SK-MEL-5 (cell line): ENCODE measurements around the gene TBC1D8B. TPM values are rescaled to one million over a fixed set of nuclear protein-coding genes. Genes with fewer than 3 reads are reported as not detected.
"Not testable (repeated sequence)": the region's sequence is repeated elsewhere in the genome, so short reads cannot be mapped to it uniquely, and the experiment has no call there.

Experiments
- DNase-seq: peaks from one replicate; pipeline ENCODE4 v3.0.0-alpha.2; 2016; ENCODE audit warnings: low read depth, low spot score
- in situ Hi-C: cut with HindIII; loops from 2 replicates; pipeline ENCODE4 v1.10.0; 2016; ENCODE audit warnings: low sequenced_read_pairs, high pct_unique_total_duplicates, low pct_unique_long_range_greater_than_20kb
- polyA plus RNA-seq, 2 experiments: library from polyadenylated mRNA; depleted of rRNA; stranded (reverse); fragments of >200 nt; gene quantifications; 2 replicates each; pipeline ENCODE4 v1.2.3, GENCODE V29; 2015
- total RNA-seq: library from RNA; depleted of rRNA; stranded (reverse); fragments of >200 nt; shearing (Covaris generic); gene quantifications from 2 replicates; pipeline ENCODE4 v1.2.3, GENCODE V29; 2014; rRNA removed

The TBC1D8B gene
- 2.4 and 4.2 TPM in 2 replicates for total RNA-seq
- polyA plus RNA-seq (2015; cell fraction: cytosol; rRNA removed): 5.4 and 5.6 TPM in 2 replicates
- 4.2 and 5.5 TPM in 2 replicates for polyA plus RNA-seq (2015; cell fraction: nucleus; rRNA removed)

GRCh38 chrX:106802388-106803275, at the start of gene TBC1D8B:
Gene TBC1D8B (plus strand): TSS chrX:106802673. CDS start chrX:106802854, 181 bp downstream.
- in situ Hi-C loops: no loop called here
- peak; percentile 93 for DNase-seq

GRCh38 chrX:106769288-106769687, 33.2 kb upstream of the TBC1D8B start:
- DNase-seq, in situ Hi-C loops: not testable (repeated sequence)

GRCh38 chrX:106774981-106775380, 27.5 kb upstream of the TBC1D8B start:
- DNase-seq: no peak
- in situ Hi-C loops: no loop called here

GRCh38 chrX:106780264-106780663, 22.2 kb upstream of the TBC1D8B start:
- DNase-seq: peak; percentile 2
- in situ Hi-C loops: no loop called here

- no peak for DNase-seq
- in situ Hi-C loops: no loop called here
These were observed 21.7 kb upstream of the TBC1D8B start for GRCh38 chrX:106780664-106781377.

- in situ Hi-C loops: no loop called here
- DNase-seq: no peak
These were observed 18.8 kb upstream of the TBC1D8B start for GRCh38 chrX:106783716-106784115.

GRCh38 chrX:106791495-106791894, 11.0 kb upstream of the TBC1D8B start:
- in situ Hi-C loops: no loop called here
- DNase-seq: peak; percentile 25

GRCh38 chrX:106802063-106802387, 448 bp upstream of the TBC1D8B start:
- DNase-seq: no peak
- in situ Hi-C loops: no loop called here

- in situ Hi-C loops: no loop called here
- no peak for DNase-seq
These were observed 8.8 kb downstream of the TBC1D8B start for GRCh38 chrX:106811131-106811910.

GRCh38 chrX:106812930-106813329, 10.5 kb downstream of the TBC1D8B start:
- in situ Hi-C loops: not testable (repeated sequence)

GRCh38 chrX:106814093-106814492, 11.6 kb downstream of the TBC1D8B start:
- in situ Hi-C loops, DNase-seq: not testable (repeated sequence)

More at GRCh38 chrX:106812930-106813329, 10.5 kb downstream of the TBC1D8B start:
- DNase-seq: not testable (repeated sequence)

- DNase-seq: peak; percentile 49
- in situ Hi-C loops: no loop called here
These were observed 60.7 kb downstream of the TBC1D8B start for GRCh38 chrX:106862972-106863688.

- no peak for DNase-seq
- in situ Hi-C loops: no loop called here
These were observed 61.2 kb downstream of the TBC1D8B start for GRCh38 chrX:106863697-106864096.

GRCh38 chrX:106872796-106873195, 70.3 kb downstream of the TBC1D8B start:
- in situ Hi-C loops, DNase-seq: not testable (repeated sequence)

- in situ Hi-C loops: no loop called here
- peak; percentile 46 for DNase-seq
These were observed 71.6 kb downstream of the TBC1D8B start for GRCh38 chrX:106874075-106874474.

- in situ Hi-C loops: no loop called here
- DNase-seq: no peak
These were observed 72.7 kb downstream of the TBC1D8B start for GRCh38 chrX:106875151-106875550.

GRCh38 chrX:106889468-106889867, 87.0 kb downstream of the TBC1D8B start:
- in situ Hi-C loops: no loop called here

More at GRCh38 chrX:106889468-106889867, 87.0 kb downstream of the TBC1D8B start:
- DNase-seq: no peak
